Measurements from ENCODE around the gene HID1. TPM values are rescaled to one million over a fixed set of nuclear protein-coding genes. Genes with fewer than 3 reads are reported as not detected.

The HID1 gene
- total RNA-seq, 1 donor from 2014 or later, result 2.6 TPM

DNA sequence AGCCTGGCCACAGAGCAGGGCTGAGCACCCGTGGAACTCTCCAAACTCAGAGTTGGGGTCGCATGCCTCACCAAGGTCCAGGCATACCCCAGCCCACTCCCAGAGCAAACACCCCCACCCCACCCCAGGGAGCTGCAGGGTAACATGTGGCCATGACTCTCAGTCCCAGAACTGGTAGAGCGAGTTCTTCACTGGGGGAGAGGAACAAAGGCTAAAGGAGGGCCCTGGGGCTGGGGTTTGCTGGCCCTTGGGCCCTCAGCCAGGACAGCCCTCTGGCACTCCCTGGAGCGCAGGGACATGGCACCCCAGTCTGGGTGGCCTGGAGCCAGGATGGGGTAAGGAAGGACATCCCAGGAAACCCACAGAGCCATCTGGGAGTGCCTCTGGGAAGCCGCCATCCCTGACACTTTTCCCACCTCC lies 4.2 kb downstream of the HID1 start:
- Histone ChIP-seq H3K4me3 (ENCODE audit: insufficient read depth, low read depth, low read length) (no peak overlapping the region), H3K79me2 (ENCODE audit: insufficient read depth, low read length) (no peaks in the 10 kb centered on the region), H3K36me3 (ENCODE audit: insufficient read depth, low read length) (no peaks in the 10 kb centered on the region), H3K4me2 (ENCODE audit: low read length) (no peak overlapping the region), H4K20me1 (ENCODE audit: insufficient read depth, low read length) (no peaks in the 10 kb centered on the region), H3K4me1 (ENCODE audit: insufficient read depth, low read length) (no peaks in the 10 kb centered on the region), H3K9me3 (ENCODE audit: insufficient read depth, low read depth, low read length) (no peaks in the 10 kb centered on the region), H2AFZ (ENCODE audit: low read depth, low read length) (no peak overlapping the region), H3K9ac (ENCODE audit: low read length) (no peak overlapping the region), H3K27me3 (ENCODE audit: insufficient read depth, low read length) (peaks cover 11% of the 10 kb centered on the region), H3K27ac (ENCODE audit: low read depth, low read length) (no peak overlapping the region)
- no peaks in the 10 kb centered on the region for H3K4me1 Mint-ChIP-seq (ENCODE audit: low read depth, unreplicated experiment)
- H3K27me3 Mint-ChIP-seq (ENCODE audit: low read depth, unreplicated experiment), result peaks cover 33% of the 10 kb centered on the region
- H3K9me3 Mint-ChIP-seq (ENCODE audit: unreplicated experiment), result no peaks in the 10 kb centered on the region
- FAIRE-seq (no peak), DNase-seq (ENCODE audit: low read depth) (no peak)
- no peak overlapping the region for H3K4me3 Mint-ChIP-seq (ENCODE audit: unreplicated experiment)
- H3K27ac Mint-ChIP-seq (ENCODE audit: unreplicated experiment), result no peak overlapping the region
- TF ChIP-seq, protein P1, sequence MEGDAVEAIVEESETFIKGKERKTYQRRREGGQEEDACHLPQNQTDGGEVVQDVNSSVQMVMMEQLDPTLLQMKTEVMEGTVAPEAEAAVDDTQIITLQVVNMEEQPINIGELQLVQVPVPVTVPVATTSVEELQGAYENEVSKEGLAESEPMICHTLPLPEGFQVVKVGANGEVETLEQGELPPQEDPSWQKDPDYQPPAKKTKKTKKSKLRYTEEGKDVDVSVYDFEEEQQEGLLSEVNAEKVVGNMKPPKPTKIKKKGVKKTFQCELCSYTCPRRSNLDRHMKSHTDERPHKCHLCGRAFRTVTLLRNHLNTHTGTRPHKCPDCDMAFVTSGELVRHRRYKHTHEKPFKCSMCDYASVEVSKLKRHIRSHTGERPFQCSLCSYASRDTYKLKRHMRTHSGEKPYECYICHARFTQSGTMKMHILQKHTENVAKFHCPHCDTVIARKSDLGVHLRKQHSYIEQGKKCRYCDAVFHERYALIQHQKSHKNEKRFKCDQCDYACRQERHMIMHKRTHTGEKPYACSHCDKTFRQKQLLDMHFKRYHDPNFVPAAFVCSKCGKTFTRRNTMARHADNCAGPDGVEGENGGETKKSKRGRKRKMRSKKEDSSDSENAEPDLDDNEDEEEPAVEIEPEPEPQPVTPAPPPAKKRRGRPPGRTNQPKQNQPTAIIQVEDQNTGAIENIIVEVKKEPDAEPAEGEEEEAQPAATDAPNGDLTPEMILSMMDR (IDR thresholded peaks at IDR 0.05; ENCODE audit: insufficient read depth, low read depth, low read length), result no peak
- TF ChIP-seq EZH2 (IDR thresholded peaks at IDR 0.05; ENCODE audit: insufficient read depth, low read length), result no peak
- no peaks in the 10 kb centered on the region for H3K36me3 Mint-ChIP-seq (ENCODE audit: low read depth, unreplicated experiment)

GRCh38 chr17:74964988-74965622 lies 7.5 kb downstream of the HID1 start:
- H3K27me3 ChIP-seq (ENCODE audit: insufficient read depth, low read length), result no peaks in the 10 kb centered on the region
- H3K27me3 Mint-ChIP-seq (ENCODE audit: low read depth, unreplicated experiment), result peaks cover 13% of the 10 kb centered on the region
- H3K4me1 Mint-ChIP-seq (ENCODE audit: low read depth, unreplicated experiment), result peaks cover 3% of the 10 kb centered on the region
- peak overlapping the region; percentile 61 for H3K4me3 Mint-ChIP-seq (ENCODE audit: unreplicated experiment)
- H3K79me2 ChIP-seq (ENCODE audit: insufficient read depth, low read length), result no peaks in the 10 kb centered on the region
- no peaks in the 10 kb centered on the region for H3K9me3 Mint-ChIP-seq (ENCODE audit: unreplicated experiment)
- no peak for FAIRE-seq
- TF ChIP-seq EZH2 (IDR thresholded peaks at IDR 0.05; ENCODE audit: insufficient read depth, low read length), result no peak
- TF ChIP-seq, protein P1 (IDR thresholded peaks at IDR 0.05; ENCODE audit: insufficient read depth, low read depth, low read length), result no peak
- no peak overlapping the region for H3K4me3 ChIP-seq (ENCODE audit: insufficient read depth, low read depth, low read length)
- H3K27ac Mint-ChIP-seq (ENCODE audit: unreplicated experiment), result no peak overlapping the region
- H3K36me3 ChIP-seq (ENCODE audit: insufficient read depth, low read length), result no peaks in the 10 kb centered on the region
- DNase-seq (ENCODE audit: low read depth), result no peak
- H3K36me3 Mint-ChIP-seq (ENCODE audit: low read depth, unreplicated experiment), result no peaks in the 10 kb centered on the region
- no peaks in the 10 kb centered on the region for H3K9me3 ChIP-seq (ENCODE audit: insufficient read depth, low read depth, low read length)
- H3K27ac ChIP-seq (ENCODE audit: low read depth, low read length), result no peak overlapping the region
- H4K20me1 ChIP-seq (ENCODE audit: insufficient read depth, low read length), result no peaks in the 10 kb centered on the region
- H2AFZ ChIP-seq (ENCODE audit: low read depth, low read length), result no peak overlapping the region
- H3K9ac ChIP-seq (ENCODE audit: low read length), result no peak overlapping the region
- H3K4me1 ChIP-seq (ENCODE audit: insufficient read depth, low read length), result peaks cover 5% of the 10 kb centered on the region
- H3K4me2 ChIP-seq (ENCODE audit: low read length), result no peak overlapping the region

GRCh38 chr17:74964246-74964761 lies 8.3 kb downstream of the HID1 start:
- H3K4me2 ChIP-seq (ENCODE audit: low read length), result no peak overlapping the region
- TF ChIP-seq, protein P1 (IDR thresholded peaks at IDR 0.05; ENCODE audit: insufficient read depth, low read depth, low read length), result no peak
- TF ChIP-seq EZH2 (IDR thresholded peaks at IDR 0.05; ENCODE audit: insufficient read depth, low read length), result no peak
- no peak overlapping the region for H3K9ac ChIP-seq (ENCODE audit: low read length)
- H3K27me3 ChIP-seq (ENCODE audit: insufficient read depth, low read length), result no peaks in the 10 kb centered on the region
- peaks cover 5% of the 10 kb centered on the region for H3K4me1 ChIP-seq (ENCODE audit: insufficient read depth, low read length)
- H3K79me2 ChIP-seq (ENCODE audit: insufficient read depth, low read length), result no peaks in the 10 kb centered on the region
- Mint-ChIP-seq H3K9me3 (ENCODE audit: unreplicated experiment) (no peaks in the 10 kb centered on the region), H3K4me3 (ENCODE audit: unreplicated experiment) (no peak overlapping the region), H3K36me3 (ENCODE audit: low read depth, unreplicated experiment) (peaks cover 2% of the 10 kb centered on the region), H3K4me1 (ENCODE audit: low read depth, unreplicated experiment) (peaks cover 3% of the 10 kb centered on the region), H3K27me3 (ENCODE audit: low read depth, unreplicated experiment) (peaks cover 14% of the 10 kb centered on the region), H3K27ac (ENCODE audit: unreplicated experiment) (no peak overlapping the region)
- no peaks in the 10 kb centered on the region for H3K9me3 ChIP-seq (ENCODE audit: insufficient read depth, low read depth, low read length)
- no peaks in the 10 kb centered on the region for H4K20me1 ChIP-seq (ENCODE audit: insufficient read depth, low read length)
- no peak overlapping the region for H2AFZ ChIP-seq (ENCODE audit: low read depth, low read length)
- no peak overlapping the region for H3K27ac ChIP-seq (ENCODE audit: low read depth, low read length)
- DNase-seq (ENCODE audit: low read depth), result no peak
- FAIRE-seq, result no peak
- no peaks in the 10 kb centered on the region for H3K36me3 ChIP-seq (ENCODE audit: insufficient read depth, low read length)
- no peak overlapping the region for H3K4me3 ChIP-seq (ENCODE audit: insufficient read depth, low read depth, low read length)
